GM21526 (cell line): ENCODE data around the gene NPAS3.

Experiments used
- ATAC-seq: cut with Tn5 transposase; IDR thresholded peaks from one replicate; pipeline ENCODE4 v1.9.1; 2021; ENCODE audit warnings: moderate library complexity; ENCODE audit not compliant: unreplicated experiment, low FRiP score

The NPAS3 gene

DNA sequence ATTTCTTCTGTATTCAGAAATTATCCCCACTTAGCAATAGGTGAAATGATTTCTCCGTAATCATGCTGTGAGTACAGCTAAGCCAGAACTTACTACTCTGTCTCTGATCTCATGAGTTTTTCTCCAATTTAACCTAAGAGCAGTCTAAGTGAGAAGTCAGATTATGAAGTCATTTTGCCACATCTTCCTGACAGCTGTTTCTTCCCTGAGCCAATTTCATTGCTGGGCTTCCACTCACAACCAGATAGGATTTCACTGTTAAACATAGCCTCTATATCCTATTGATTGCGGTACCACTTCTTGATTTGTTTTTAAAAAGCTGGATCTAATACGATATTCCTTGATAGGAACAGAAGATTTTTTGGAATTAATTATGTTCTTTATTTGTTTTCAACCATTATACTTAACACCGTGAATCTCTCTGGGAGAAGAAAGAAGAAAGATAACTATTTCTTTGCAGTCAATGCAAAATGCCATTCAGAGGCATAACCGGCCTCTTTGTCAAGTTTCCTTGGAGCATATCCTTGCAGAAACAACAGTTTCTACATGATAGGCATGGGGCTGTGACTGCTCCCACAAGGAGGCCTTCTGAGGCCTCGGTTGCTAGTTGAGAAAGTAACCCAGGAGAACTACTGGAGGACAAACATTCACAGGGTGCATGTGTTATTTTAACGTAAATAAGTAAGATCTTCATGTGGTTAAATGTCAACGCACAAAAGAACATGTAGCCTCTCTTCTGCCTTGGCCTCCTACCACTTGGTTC, 212.2 kb downstream of the NPAS3 start:
- no peak for ATAC-seq

DNA sequence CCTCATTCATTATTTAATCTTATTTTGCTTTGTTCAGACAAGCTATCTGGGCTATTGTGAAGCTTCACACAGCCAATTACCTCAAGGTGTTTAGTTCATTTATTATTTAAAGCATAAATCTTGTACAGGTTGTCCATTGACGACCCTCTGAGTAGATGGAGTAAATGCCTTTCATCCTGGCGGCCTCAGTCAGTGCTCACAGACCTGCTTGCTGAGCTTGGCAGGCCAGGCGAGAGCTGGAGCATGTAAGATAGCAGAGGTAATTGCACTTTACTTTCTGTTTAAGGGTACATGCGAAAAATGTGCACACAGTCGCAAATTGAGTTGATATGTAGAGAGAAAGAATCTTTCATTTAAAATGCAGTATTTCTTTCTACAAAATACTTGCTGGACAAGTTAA, 224.4 kb downstream of the NPAS3 start:
- ATAC-seq = no peak

DNA sequence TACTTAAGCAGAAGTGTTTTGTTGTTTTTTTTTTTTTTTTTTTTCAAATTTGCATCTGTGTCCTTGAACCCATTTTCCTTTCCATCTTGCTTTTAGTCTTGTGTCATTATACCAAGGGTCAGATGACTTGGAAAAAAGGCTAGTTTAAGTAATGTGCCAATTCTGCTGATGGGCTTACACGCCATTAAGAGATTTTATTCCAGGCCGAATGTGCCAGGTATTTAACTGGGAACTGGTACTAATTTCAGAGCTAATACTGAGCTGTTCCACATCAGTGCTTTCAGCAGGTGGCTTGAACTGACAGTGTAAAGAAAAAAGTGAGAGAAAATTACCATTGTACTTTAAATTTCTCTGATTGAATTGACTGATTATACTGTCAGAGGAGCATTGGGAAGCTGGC, 224.9 kb downstream of the NPAS3 start:
- ATAC-seq = no peak

DNA sequence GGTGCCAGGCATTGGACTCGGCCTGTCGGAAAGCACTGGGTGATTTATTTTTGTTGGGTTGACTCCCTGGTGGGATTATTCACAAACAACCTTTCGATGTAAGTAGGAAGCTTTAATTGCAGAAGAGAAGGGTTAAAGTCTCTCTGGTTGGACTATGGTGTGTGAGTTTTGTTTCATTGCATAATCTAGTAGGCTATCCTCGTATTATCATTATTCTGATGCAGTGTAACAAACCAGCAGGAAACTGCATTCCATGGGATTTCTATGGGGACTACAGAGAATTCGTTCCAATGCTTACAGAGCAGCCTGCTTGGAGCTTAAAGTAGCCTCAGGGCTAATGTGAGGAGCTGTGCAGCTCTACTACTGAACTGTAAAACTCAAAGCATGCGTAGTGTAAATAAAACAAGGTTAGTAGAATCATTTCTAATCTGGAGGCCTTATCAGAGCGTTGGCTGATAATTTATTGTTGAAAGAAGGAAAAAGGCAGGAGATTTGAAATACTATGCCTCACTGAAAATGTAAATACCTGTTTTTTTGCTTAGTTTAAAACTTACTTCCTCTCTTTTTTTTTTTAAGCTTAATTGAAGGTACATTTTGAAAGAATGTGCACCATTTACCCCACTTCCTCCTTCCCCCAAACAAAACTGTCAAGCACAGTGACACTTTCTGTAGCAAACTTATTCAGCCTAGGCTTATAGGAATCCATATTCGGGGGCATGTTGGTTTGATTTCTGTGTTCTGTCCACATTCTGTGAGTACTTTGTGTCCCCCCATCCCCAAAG, 226.7 kb downstream of the NPAS3 start:
- ATAC-seq = no peak

DNA sequence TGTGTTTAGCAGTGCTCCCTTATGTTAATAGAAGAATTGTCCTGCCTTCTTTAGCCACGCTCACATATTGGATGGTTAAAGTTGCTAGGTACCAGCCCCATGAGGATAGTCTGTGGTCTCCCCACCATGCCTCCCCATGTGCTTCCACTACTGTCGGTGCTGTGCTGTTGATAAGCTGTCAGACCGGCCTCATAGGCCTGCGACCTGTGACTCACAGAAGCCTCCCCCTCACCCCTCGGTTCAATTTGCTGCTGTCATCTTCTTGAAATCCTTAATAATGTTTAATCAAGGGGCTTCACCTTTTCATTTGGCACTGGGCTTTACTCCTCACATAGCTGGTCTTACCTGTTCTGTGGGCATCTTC, 227.2 kb downstream of the NPAS3 start:
- ATAC-seq = no peak

DNA sequence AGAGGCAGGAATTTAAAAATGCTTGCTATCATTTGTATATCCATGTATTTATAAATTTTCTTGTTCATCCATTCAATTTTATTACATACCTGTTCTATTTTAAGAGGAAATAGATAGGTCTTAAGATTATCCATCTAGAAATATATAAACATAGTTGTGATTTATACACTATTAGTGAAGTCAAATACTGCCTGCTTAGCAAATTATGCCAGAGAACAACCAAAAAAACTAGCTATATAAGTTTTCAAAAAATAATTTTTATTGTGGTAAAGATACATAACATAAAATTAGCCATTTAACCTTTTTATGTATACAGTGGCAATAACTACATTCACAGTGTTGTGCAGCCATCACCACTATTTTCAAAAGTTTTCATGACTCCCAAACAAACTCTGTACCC, 237.3 kb downstream of the NPAS3 start:
- no peak for ATAC-seq

DNA sequence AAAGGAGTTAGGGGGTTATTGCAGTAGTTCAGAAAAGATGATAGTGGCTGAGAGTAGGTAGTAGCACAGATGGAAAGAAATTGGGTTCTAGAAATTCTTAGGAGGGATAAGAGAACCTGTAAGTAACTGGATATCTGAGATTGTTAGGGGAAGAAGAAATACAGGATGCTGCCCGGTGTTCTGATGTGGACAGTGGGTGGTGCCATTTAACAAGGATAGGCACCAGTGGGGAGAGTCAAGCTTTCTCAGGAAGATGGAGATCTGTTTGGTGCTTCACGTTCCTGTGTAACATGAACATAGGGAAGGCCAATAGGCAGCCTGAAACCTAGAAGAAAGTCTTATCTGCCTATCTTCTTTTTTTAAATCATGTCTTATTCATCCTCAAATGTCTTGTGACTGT, 245.9 kb downstream of the NPAS3 start:
- no peak for ATAC-seq

DNA sequence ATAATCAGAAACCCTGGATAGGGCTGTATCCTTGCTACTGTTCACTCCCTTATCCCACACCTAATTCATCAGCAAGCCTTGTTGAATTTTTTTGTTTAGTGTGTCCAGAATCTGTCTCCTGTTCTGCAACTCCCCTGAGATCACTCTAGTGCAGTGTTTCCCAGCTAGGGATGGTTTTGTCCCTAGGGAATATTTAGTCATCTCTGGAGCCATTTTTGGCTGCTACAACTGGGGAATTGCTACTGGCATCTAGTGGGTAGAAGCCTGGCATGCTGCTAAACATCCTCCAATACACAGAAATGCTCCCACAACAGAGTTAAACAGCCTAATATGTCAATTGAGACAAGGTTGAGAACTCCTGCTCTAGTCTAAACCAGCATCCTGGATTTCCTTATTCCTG, 248.0 kb downstream of the NPAS3 start:
- ATAC-seq = no peak

DNA sequence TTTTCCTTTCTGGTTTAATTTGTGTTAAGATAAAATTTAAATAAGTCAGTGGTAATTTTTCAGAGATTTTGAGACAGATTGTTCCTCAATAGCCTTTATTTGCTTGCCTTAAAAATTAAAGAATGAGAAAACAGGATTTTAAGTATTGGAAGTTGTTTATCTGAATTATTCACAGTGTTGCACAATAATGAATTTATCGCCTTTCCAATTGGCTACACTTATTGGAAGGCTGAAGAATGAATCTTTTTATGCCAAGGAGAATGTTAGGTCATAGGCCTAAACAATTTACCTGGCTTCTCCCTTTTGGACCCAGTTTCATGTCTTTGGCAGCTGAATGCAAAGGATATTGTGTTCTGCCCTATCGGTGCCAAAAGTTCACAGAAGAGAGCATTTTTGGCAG, 250.2 kb downstream of the NPAS3 start:
- no peak for ATAC-seq

DNA sequence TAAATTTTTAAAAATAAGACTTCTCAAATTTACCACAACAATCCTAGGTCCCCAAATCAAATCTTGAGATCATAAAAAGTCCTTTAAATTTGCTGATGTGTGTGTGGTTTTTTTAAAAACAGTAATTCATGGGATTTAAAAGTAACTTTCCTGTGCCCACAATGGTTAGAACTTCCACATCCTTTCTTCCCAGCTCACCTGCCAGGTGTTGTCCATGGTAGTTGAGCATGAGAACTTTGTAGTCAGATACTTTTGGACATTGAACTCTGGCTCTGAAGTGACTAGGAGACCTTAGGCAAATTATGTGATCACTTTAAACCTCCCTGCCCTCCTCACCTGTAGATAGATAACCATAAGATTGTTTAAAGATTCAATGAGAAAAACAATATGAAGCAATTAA, 253.2 kb downstream of the NPAS3 start:
- ATAC-seq = no peak

DNA sequence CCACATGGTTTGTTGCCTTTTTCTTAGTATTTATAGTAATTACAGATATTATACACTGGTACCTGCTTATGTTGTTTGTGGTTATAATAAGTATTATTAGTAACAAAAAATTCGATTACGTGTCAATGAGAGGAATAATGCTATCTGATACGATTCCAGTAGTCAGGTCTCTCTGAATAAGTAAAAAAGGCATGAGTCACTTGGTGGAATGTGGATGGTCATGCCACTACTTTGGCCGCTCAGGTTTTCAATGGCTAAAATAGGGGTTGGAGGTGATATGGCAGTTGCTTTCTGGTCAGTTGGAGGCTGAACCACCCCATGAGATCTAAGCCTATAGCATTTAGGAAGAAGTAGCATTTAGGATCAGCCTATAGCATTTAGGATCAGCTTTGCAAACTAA, 255.9 kb downstream of the NPAS3 start:
- ATAC-seq = no peak

DNA sequence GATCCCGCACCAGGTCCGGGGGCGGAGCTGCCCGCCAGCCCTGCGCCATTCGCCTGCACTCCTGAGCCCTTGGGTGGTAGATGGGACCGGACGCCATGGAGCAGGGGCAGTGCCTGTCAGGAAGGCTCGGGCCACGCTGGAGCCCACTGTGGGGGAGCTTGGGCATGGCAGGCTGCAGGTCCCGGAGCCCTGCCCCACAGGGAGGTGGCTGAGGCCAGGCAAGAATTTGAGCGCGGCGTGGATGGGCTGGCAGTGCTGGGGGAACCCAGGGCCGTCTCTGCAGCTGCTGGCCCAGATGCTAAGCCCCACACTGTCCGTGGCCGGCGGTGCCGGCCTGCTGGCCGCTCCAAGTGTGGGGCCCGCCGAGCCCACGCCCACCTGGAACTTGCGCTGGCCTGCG, 260.0 kb downstream of the NPAS3 start:
- ATAC-seq = no peak

DNA sequence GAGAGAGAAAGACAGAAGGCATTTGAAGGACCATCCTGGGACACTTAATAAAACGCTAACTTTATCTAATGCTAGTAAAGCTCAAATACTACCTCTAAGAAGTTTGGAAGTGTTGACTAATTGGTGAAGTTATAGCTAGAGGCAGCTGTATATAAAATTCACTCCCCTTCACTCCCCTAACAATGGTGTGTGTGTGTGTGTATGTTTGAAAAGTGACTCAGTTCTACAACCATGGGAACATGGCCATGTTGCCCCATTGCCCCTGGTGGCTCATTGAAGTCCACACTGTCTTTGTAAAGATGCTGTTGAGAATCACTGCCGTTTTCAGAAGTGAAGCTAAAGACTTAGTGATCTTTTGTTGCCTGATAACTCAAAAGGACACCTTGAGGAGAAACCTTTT, 262.4 kb downstream of the NPAS3 start:
- ATAC-seq = no peak

DNA sequence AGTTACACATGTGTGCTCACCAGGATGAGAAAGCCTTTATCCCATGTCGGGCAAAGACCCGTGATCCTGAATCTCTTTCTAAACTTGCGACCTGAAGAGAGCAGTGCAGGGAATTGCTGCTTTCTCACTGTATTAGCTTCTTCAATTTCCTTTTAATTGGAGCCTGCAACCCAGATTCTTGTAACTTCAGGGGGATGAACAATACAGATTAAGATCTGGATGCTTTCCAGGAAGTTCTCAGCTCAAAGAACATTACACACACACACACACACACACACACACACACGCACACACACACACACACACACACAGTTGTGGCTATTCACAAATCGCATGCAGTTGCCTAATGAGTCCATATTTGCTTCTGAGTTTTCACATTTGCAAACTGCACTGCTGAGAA, 268.3 kb downstream of the NPAS3 start:
- ATAC-seq = no peak

DNA sequence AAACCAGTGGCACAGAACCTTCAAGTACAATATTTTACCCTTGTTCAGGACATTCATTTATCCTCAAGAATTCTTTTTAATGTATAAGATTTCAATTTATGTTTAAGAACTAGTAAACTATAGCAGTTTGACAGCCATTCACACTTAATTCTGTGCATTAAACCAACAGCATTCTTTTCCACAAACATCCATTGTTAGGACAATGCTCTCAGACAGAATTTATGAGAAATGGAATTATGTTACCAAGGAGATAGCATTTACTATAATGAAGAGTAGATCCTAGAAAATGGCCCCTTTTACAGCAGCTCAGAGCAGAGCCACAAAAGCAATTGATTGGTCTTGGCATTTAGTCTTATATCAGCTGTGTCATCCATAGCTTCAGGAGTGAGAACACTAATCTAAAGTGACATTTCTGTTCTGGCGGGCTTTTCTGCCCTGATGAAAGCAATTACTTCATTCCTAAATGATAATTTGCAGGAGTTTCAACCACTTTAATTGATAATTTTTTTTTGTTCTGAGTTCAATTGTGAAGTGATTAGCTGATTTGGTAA, 268.9 kb downstream of the NPAS3 start:
- no peak for ATAC-seq

DNA sequence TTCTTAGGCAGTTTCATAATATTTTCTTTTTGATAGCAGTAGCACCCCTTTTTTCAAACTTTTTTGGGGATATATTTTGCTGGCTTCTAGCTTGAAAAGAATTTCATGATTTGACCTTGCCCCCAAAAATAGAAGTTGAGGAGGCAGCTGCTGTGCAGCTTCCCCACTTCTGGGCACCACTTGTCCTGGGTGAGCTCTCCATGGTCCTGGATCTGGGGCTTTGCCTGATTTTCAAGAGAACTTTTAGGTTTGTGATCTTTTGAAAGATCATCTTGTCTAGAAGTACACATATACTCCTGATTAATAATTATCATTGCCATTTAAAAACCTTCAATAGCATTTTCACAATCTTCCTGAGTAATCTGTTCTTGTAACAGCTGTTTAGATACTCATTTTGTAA, 271.6 kb downstream of the NPAS3 start:
- no peak for ATAC-seq

DNA sequence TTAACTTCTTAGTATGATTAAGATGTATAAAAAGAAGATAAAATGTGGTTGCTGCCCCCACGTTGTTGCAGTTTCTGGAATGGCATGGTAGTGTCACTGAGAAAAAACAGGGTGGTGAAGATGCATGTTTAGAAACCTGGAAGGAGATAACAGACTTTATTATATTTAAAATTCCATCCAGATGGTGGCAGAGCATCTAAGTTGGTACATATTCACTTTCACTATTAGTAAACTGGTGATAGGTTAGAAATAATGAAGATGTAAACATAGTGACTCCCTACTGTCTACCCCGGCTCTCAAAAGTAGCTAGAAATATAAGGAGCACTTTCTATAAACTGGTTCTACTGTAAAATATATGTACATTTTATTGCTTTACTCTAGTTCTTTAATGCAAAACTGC, 279.3 kb downstream of the NPAS3 start:
- no peak for ATAC-seq

DNA sequence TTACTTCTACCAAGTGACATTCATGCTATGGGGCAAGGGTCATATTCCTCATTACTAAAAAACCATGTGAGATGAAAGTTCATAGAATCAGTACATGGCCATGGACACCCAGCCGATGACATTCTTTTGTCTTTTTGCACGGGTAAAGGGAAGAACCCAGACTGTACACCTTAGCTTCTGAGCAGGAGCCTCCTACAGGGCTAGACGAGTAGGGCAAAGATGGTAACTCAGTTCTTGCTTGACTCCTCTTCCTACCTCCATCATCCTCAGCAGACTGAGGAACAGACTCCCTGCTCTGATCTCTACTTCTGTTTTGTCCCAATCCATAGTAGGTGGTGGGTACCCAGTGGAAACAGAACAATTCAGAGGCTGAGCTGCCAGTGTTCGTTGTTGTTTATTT, 281.3 kb downstream of the NPAS3 start:
- no peak for ATAC-seq

DNA sequence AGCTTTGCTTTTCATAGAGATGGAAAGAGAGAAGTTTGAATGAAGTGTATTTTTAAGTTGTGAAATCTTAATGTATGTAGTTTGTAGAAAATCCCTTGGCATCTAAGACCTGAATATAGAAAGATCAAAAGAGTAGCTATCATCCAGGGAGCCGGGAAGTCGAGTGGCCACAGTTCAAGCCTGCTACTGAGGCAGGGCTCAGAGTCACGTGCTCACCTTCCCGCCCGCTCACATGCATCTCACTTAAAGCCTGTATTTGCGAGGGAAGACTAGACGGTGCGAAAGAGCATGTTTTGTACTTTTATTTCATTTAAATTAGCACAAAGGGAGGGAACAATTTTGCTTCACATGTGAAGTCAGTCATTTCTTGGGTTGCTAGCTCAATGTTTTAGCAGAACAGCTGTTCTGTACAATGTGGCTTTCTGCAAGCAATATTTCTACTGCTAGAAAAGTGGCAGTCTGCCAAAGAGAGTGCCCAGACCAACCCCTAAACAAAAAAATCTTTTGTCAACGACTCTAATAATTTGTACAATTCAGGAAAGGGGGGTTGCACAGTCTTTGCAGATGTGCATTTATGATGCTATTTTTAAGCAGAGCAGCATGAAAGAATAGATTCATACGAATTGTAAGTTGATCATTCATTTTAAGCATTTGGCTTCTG, 290.7 kb downstream of the NPAS3 start:
- no peak for ATAC-seq

DNA sequence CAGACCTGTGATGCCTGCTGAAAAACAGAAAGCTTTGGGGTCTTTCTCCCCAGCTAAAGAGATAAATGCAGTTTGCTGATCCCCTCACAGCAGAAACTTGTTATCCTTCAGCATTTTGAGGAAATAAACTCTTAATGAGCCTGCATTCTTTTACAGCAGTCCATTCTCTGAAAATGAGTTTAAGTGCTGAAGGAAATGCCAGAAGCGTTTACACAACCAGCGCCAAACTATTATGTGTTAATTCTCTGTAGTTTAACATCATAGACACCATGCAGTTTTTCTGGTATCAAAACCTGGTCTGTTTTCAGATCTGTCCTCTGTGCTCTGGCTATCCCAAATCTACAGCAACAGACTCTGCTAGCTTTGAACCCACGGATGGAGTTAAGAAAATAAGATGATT, 291.3 kb downstream of the NPAS3 start:
- ATAC-seq = no peak

DNA sequence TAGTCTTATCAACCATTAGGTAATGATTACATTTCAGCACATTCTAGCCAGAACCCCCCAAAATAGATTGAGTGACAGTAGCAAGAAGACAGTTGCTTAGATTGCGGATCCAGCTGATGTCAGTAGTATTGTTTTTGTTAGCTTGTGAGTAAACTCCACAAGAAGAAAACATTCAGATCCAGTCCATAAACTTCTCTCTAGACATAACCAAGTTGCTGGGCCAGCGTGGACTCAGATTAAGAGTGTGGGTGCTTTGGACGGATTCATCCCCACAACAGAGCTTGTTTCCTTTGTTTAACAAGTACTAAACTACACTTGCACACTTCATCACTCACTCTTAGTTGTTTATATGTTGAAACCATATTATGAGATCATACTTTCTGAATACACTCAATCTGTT, 293.4 kb downstream of the NPAS3 start:
- ATAC-seq = no peak
